Measurements from ENCODE around the gene INPP5E. TPM values are rescaled to one million over a fixed set of nuclear protein-coding genes. Genes with fewer than 3 reads are reported as not detected.
A peak's percentile ranks its signal among the peaks of the same experiment; 100 is the strongest.

The INPP5E gene
- total RNA-seq, 2 donors from 2014 or later, result 11.9 to 12.5 TPM

DNA sequence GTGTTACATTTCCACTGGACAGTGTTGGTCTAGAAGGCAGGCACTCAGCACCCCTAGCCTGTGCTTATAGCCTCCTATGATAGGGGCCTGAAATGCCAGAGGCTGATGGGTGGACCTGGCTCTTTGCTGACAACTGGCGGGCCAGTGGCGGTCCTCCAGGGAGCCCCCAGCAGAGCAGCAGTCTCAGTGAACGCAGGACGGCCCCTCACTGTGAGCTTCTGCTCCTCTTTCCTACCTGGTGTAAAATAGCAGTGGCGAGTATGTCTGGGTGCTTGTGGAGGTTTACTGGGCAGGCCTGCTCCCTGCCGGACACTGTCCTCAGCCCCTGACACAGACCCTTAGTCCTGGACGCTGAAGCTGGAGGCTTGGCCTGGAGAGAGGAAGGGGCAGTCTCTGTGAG lies 46.5 kb upstream of the INPP5E start:
- Histone ChIP-seq H3K36me3 (no peaks in the 10 kb centered on the region), H3K4me3 (no peak overlapping the region), H3K9me3 (no peaks in the 10 kb centered on the region), H3K27ac (no peak overlapping the region), H3K27me3 (replicated peaks; ENCODE audit: insufficient read depth) (no peaks in the 10 kb centered on the region), H3K4me1 (ENCODE audit: control insufficient read depth in 1 of 2, low read depth in 2 of 2) (peaks cover 12 to 31% of the 10 kb centered on the region in 2 donors)
- DNase-seq (ENCODE audit: low spot score), result no peak
- TF ChIP-seq CTCF (IDR thresholded peaks at IDR 0.05), result no peak
- no peak for ATAC-seq (ENCODE audit: insufficient number of reproducible peaks, low FRiP score, low read depth)

DNA sequence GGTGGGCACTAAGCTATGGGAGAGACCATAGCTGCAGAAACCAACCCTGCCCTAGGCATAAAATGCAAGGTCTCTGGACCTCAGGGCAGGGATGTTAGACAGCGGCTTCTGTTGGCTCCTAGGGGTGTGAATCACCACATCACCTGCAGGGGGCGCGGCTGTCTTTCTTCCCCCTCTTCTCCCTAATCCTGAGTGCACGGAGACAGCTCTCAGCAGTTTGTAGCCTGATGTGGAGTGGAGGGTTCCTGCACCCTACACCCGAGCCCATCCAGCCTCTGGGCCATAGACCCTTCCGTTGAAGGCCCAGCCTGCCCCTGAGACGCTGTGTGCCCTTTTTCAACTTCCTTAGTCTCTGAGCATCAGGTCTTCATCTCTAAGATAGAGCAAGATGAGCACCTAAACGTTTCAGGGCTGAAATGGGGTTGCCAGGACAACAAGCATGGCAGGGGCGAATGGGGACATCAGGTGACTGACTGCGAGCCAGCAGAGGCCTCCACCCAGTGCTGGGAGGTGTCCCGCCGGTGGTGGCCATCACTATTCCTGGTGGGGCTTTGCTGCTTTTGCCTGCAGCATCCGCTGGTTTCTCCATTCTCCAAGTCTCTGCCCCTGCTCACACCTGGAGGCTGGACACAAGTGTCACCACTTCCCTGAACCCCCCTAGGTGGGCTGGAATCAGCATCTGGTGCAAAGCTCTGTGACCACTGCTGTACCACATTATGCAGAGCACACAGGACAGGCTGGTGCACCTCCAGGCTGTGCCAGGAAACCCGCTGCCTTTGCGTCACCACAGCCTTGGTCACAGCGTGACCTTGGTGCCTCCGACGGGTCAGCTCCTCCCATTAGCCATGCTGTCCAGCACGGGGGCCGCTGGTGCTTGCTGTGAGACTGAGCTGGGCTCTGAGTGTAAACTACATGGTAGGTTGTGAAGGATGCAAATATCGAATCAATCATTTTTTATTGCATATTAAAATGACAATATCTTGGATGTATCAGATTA lies 45.7 kb upstream of the INPP5E start:
- peaks cover 12 to 32% of the 10 kb centered on the region in 2 donors for H3K4me1 ChIP-seq (ENCODE audit: control insufficient read depth in 1 of 2, low read depth in 2 of 2)
- no peaks in the 10 kb centered on the region for H3K9me3 ChIP-seq
- peak; percentile 92 for TF ChIP-seq CTCF (IDR thresholded peaks at IDR 0.05)
- no peaks in the 10 kb centered on the region for H3K36me3 ChIP-seq
- DNase-seq (ENCODE audit: low spot score) (peak; percentile 45), ATAC-seq (ENCODE audit: insufficient number of reproducible peaks, low FRiP score, low read depth) (no peak)
- no peak overlapping the region for H3K27ac ChIP-seq
- H3K4me3 ChIP-seq, result no peak overlapping the region
- no peaks in the 10 kb centered on the region for H3K27me3 ChIP-seq (replicated peaks; ENCODE audit: insufficient read depth)

DNA sequence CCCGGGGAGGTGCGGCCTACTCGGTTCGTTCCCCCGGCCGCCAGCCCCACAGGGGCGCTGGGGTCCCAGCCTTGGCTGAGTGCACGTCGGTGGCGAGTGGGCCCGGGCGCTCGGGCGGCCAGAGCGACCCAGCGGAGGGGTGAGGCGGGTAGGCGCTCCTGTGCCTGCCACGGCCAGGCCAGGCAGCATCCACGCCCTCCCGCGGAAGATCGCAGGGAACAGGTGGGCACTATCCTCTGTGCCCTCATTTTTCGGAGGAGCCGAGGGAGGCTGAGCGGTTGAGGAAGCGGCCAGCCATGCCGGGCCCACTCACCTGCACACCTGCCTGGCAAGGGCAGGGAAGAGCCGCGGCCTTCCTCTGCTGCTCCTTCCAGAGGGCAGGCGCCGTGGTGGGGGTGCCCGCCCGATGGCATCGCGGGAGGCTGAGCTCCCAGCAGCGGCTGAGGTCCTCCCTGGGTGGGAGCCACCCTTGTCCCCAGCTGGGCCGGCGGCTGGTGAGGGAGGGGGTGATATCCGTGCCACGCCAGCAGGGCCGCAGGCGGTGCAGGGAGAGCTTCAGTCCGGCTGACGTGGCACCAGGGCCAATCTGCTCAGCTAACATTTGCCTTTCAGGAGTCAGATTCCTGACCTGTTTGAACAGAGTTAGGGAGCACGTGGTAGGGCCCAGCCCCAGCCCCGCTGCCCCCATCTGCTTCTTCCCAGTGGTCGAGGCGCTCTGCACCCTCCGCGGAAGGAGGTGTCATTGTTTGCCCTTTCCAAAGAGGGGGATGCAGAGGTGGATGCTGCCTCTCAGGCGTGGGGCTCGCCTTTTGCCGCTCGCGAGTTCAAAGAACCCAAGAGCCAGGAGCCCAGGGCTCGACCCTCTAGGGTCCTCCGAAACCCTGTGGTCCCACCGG lies 44.8 kb upstream of the INPP5E start:
- Histone ChIP-seq H3K27me3 (replicated peaks; ENCODE audit: insufficient read depth) (no peaks in the 10 kb centered on the region), H3K9me3 (no peaks in the 10 kb centered on the region), H3K4me1 (ENCODE audit: control insufficient read depth in 1 of 2, low read depth in 2 of 2) (peaks cover 12 to 32% of the 10 kb centered on the region in 2 donors), H3K4me3 (peak overlapping the region; percentile 87), H3K27ac (peak overlapping the region; percentile 100), H3K36me3 (no peaks in the 10 kb centered on the region)
- no peak for ATAC-seq (ENCODE audit: insufficient number of reproducible peaks, low FRiP score, low read depth)
- no peak for DNase-seq (ENCODE audit: low spot score)
- TF ChIP-seq CTCF (IDR thresholded peaks at IDR 0.05), result no peak

- no peak for TF ChIP-seq CTCF (IDR thresholded peaks at IDR 0.05)
- Histone ChIP-seq H3K4me3 (peak overlapping the region; percentile 87), H3K27me3 (replicated peaks; ENCODE audit: insufficient read depth) (no peaks in the 10 kb centered on the region), H3K27ac (peak overlapping the region; percentile 100), H3K36me3 (no peaks in the 10 kb centered on the region), H3K4me1 (ENCODE audit: control insufficient read depth in 1 of 2, low read depth in 2 of 2) (peaks cover 12 to 32% of the 10 kb centered on the region in 2 donors), H3K9me3 (no peaks in the 10 kb centered on the region)
- ATAC-seq (ENCODE audit: insufficient number of reproducible peaks, low FRiP score, low read depth), result peak; percentile 44
- peak; percentile 53 for DNase-seq (ENCODE audit: low spot score)
These were observed 44.0 kb upstream of the INPP5E start for GRCh38 chr9:136483589-136484152.
